GM12872 (cell line): ENCODE measurements around the gene RHBDF1.

ENCODE experiments used
- TF ChIP-seq, protein P1 (sequence below): IDR thresholded peaks from 3 replicates; pipeline ENCODE4 v1.5.1; 2011; ENCODE audit warnings: low read depth, mild to moderate bottlenecking, low read length, moderate library complexity; ENCODE audit not compliant: insufficient read depth

Gene RHBDF1

DNA sequence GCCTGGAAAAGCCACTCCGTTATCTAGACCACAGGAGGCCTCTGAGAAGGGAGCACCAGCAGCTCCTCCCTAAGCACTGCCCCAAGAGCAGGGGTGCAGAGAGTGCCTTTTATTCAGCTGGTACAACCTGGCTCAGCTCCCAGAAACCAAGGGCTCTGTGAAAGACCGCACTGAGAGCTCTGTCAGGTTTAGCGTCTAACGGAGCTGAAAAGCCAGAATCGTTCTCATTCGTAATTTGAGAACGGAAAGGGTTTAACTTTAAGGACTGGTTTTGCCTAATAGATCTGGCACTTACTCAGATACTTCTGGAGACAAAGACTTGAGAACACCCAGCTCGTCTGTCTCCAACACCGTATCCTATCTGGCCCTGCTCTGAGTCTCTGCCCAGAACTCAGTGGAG is 19.1 kb upstream of the RHBDF1 start:
- TF ChIP-seq, protein P1, sequence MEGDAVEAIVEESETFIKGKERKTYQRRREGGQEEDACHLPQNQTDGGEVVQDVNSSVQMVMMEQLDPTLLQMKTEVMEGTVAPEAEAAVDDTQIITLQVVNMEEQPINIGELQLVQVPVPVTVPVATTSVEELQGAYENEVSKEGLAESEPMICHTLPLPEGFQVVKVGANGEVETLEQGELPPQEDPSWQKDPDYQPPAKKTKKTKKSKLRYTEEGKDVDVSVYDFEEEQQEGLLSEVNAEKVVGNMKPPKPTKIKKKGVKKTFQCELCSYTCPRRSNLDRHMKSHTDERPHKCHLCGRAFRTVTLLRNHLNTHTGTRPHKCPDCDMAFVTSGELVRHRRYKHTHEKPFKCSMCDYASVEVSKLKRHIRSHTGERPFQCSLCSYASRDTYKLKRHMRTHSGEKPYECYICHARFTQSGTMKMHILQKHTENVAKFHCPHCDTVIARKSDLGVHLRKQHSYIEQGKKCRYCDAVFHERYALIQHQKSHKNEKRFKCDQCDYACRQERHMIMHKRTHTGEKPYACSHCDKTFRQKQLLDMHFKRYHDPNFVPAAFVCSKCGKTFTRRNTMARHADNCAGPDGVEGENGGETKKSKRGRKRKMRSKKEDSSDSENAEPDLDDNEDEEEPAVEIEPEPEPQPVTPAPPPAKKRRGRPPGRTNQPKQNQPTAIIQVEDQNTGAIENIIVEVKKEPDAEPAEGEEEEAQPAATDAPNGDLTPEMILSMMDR: no peak

DNA sequence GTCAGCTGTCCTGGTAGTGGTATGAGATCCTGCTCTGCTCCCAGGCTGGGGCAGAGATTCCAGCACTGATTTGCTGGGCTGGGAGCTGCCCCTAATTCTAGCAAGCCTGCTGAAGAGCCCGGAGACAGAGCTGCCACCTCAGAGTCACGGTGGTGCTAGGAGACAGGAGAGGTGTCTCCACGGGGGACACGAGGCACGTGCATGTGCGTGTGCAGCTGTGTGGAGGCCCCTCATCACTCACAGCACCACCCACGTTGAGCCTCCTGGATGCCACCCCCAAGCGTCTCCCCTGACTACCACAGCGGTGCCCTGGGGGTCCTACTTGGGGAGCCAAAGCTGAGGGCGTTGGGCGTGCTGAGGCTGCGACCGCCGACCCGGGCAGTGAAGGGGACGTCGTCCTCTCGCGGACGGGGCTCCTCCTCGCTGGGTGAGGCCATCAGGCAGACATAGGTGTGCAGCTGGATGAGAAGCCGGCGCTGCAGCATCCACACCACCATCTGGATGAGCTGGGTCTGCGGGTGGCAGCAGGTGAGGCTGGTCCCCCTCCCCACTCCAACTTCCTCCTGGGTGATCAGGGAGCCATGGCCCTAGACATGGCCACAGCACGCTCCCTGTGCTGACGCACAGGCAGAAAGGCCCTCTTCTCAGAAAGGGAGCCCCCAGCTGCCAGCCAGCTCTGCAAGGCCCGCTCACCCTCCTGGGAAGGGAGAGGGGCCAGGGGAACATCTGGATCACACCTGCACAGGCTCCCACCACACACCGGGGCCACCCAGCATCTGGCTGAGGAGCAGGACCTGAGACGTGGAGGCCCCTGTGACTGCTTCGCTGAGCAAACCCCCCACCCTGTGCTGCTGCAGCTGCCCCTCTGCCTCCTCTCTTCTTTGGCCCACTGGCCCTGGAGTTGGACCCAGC is 17.2 kb upstream of the RHBDF1 start:
- TF ChIP-seq, protein P1: no peak

DNA sequence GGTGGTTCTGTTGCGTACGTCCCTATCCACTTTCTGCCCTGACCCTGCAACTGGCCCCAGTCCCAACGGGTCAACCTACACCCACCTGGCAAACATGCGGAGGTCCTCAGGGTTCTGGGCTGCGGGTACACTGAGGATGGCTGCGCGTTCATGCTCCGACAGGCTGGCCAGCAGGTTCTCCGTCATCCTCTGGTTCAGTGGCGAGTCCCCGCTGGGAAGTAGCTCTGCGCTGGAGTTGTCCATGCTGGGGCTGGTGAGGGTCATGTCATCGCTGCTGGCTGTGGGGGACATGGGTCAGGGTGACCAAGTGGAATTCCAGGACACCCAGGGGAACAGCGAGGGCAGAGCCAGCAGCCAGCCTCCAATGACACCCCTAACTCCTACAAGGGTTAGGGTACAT is 16.2 kb upstream of the RHBDF1 start:
- TF ChIP-seq, protein P1: no peak

GRCh38 chr16:86483-86952 is 14.1 kb upstream of the RHBDF1 start:
- TF ChIP-seq, protein P1: no peak

DNA sequence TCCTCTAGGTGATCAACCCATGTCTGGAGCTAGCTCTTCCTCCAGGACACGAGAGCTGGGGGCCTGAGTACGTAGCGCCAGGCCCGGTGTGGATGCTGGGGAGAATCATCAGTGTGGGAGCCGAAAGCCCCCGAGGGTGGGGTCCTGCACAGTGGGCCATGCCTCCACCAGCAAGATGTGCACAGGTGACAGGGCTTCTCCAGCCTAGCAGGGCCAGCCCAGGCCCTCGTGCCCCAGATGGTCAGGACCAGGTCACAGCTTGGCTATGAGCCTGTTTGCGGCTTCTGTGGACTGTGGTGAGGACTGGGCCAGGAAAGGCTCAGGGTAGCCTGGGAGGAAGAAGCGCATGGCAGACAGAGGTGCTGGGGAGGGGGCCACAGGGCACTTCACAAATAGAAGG is 13.4 kb upstream of the RHBDF1 start:
- TF ChIP-seq, protein P1: no peak

- TF ChIP-seq, protein P1: no peak
Observed at GRCh38 chr16:85407-85782, 13.0 kb upstream of the RHBDF1 start.

GRCh38 chr16:84718-85406 is 12.4 kb upstream of the RHBDF1 start:
- TF ChIP-seq, protein P1: no peak
